WTC11 (cell line): ENCODE measurements around the gene MED22.

ENCODE experiments used
- ATF2 ChIP-seq: sonication (generic); formaldehyde crosslinking; IDR thresholded peaks from 2 replicates; pipeline ENCODE4 v1.8.1; 2022; ENCODE audit warnings: low read depth, missing genetic modification reagents, borderline replicate concordance
- CTCF ChIP-seq: fragments of 200-600 bp; IDR thresholded peaks from 2 replicates; pipeline ENCODE4 v1.8.0; 2022; ENCODE audit warnings: antibody characterized with exemption
- GABPB1 ChIP-seq: sonication (generic); formaldehyde crosslinking; IDR thresholded peaks from 2 replicates; pipeline ENCODE4 v1.8.1; 2023; ENCODE audit warnings: mild to moderate bottlenecking, missing genetic modification reagents
- HMGA2 ChIP-seq: fragments of 250-450 bp; sonication (Bioruptor Pico); IDR thresholded peaks from 2 replicates; pipeline ENCODE4 v1.4.0; 2021; ENCODE audit warnings: mild to moderate bottlenecking, moderate library complexity
- PREB ChIP-seq: sonication (generic); formaldehyde crosslinking; IDR thresholded peaks from 2 replicates; pipeline ENCODE4 v1.8.1; 2022; ENCODE audit warnings: mild to moderate bottlenecking, missing genetic modification reagents, moderate library complexity, borderline replicate concordance
- ZNF281 ChIP-seq: sonication (generic); formaldehyde crosslinking; IDR thresholded peaks from 2 replicates; pipeline ENCODE4 v1.8.0; 2023; ENCODE audit warnings: mild to moderate bottlenecking, missing genetic modification reagents
- ZNF416 ChIP-seq: fragments of 250-450 bp; sonication (Bioruptor Pico); IDR thresholded peaks from 2 replicates; pipeline ENCODE4 v1.9.0; 2021; ENCODE audit warnings: mild to moderate bottlenecking, inconsistent platforms

- TF ChIP-seq ATF2 (CRISPR knock-in tag) (no peak), CTCF (no peak), PREB (CRISPR knock-in tag) (no peak), HMGA2 (no peak), ZNF416 (no peak), GABPB1 (CRISPR knock-in tag) (no peak), ZNF281 (CRISPR knock-in tag) (no peak)
Observed at GRCh38 chr9:133374612-133375115, 26.7 kb upstream of the MED22 start.
